Keratinocyte (primary cell): Measurements from ENCODE around the gene SLC26A8. TPM values are rescaled to one million over a fixed set of nuclear protein-coding genes. Genes with fewer than 3 reads are reported as not detected.

Experiments
- DNase-seq: peaks from one replicate; pipeline ENCODE4 v3.0.0-alpha.2; 2011; ENCODE audit warnings: low read depth, missing footprints, low spot score
- FAIRE-seq: peaks from 2 replicates; lab custom pipeline; 2011; peaks lifted over from hg19 to GRCh38; lab: Jason Lieb, UNC
- H2AFZ ChIP-seq: 2 replicates; pipeline ENCODE4 v1.6.0; 2012; ENCODE audit warnings: low read length, control low read depth, inconsistent platforms; ENCODE audit not compliant: control insufficient read depth
- H3K27ac ChIP-seq: 2 replicates; pipeline ENCODE4 v1.5.1; 2011; ENCODE audit warnings: low read length; ENCODE audit not compliant: control insufficient read depth, insufficient read depth
- H3K27me3 ChIP-seq: 3 replicates; pipeline ENCODE4 v1.6.0; 2011; ENCODE audit warnings: low read length; ENCODE audit not compliant: control insufficient read depth, insufficient read depth; ENCODE audit errors: extremely low read depth
- H3K36me3 ChIP-seq, 2 experiments: 2 replicates in 1 of 2; 3 replicates in 1 of 2; pipeline ENCODE4 v1.5.1; 2011; ENCODE audit warnings: low read length in 2 of 2, mild to moderate bottlenecking in 1 of 2; ENCODE audit not compliant: control insufficient read depth in 2 of 2, insufficient read depth in 2 of 2; ENCODE audit errors: extremely low read depth in 1 of 2
- H3K4me1 ChIP-seq: 3 replicates; pipeline ENCODE4 v1.5.1; 2011; ENCODE audit warnings: low read length; ENCODE audit not compliant: control insufficient read depth, insufficient read depth; ENCODE audit errors: extremely low read depth
- H3K4me2 ChIP-seq: 3 replicates; pipeline ENCODE4 v1.6.0; 2011; ENCODE audit warnings: low read depth, low read length; ENCODE audit not compliant: control insufficient read depth, insufficient read depth; ENCODE audit errors: extremely low read depth
- H3K4me3 ChIP-seq, 3 experiments: fragments of 200-600 bp in 1 of 3; sonication (generic) in 1 of 3; 2 replicates in 2 of 3; 3 replicates in 1 of 3; pipeline ENCODE4 v1.5.1; 2011 to 2016; ENCODE audit warnings: low read length in 3 of 3, mild to moderate bottlenecking in 3 of 3, control low read depth in 2 of 3, inconsistent platforms in 1 of 3, low read depth in 1 of 3, mixed read lengths in 1 of 3, mixed run types in 1 of 3, moderate library complexity in 1 of 3; ENCODE audit not compliant: control insufficient read depth in 2 of 3, insufficient read depth in 2 of 3; ENCODE audit errors: extremely low read depth in 1 of 3
- H3K79me2 ChIP-seq: 2 replicates; pipeline ENCODE4 v1.6.0; 2012; ENCODE audit warnings: low read length; ENCODE audit not compliant: control insufficient read depth, insufficient read depth
- H3K9ac ChIP-seq: 3 replicates; pipeline ENCODE4 v1.6.0; 2011; ENCODE audit warnings: low read length; ENCODE audit not compliant: control insufficient read depth, insufficient read depth; ENCODE audit errors: extremely low read depth
- H3K9me1 ChIP-seq: 3 replicates; pipeline ENCODE4 v1.6.0; 2011; ENCODE audit warnings: low read length; ENCODE audit not compliant: control insufficient read depth, insufficient read depth; ENCODE audit errors: extremely low read depth
- H3K9me3 ChIP-seq: 2 replicates; pipeline ENCODE4 v1.5.1; 2012; ENCODE audit warnings: low read depth, low read length; ENCODE audit not compliant: control insufficient read depth
- H4K20me1 ChIP-seq: 3 replicates; pipeline ENCODE4 v1.6.0; 2011; ENCODE audit warnings: low read length; ENCODE audit not compliant: control insufficient read depth, insufficient read depth; ENCODE audit errors: extremely low read depth
- EZH2 ChIP-seq: IDR thresholded peaks from one replicate; pipeline ENCODE4 v1.6.1; 2012; ENCODE audit warnings: inconsistent platforms, mild to moderate bottlenecking, low read length, moderate library complexity
- dilution Hi-C: fragments of 300-500 bp; cut with MboI; formaldehyde crosslinking; loops from one replicate; pipeline ENCODE4 v1.7.0; 2020; ENCODE audit warnings: low sequenced_read_pairs; ENCODE audit not compliant: extremely low pct_ligation_motif_present
- polyA minus RNA-seq, 3 experiments: library from RNA; depleted of rRNA, polyadenylated mRNA; stranded (reverse); fragments of >200 nt; gene quantifications; 1 replicate in 1 of 3; 2 replicates in 1 of 3; 3 replicates in 1 of 3; pipeline ENCODE4 v1.2.3, GENCODE V29; 2011
- polyA plus RNA-seq, 5 experiments: library from polyadenylated mRNA; depleted of rRNA in 3 of 5; stranded (reverse) in 3 of 5; stranded (forward) in 1 of 5; unstranded in 1 of 5; fragments of >200 nt; gene quantifications; 1 replicate in 1 of 5; 2 replicates in 3 of 5; 3 replicates in 1 of 5; pipeline versions ENCODE4 v1.2.1 to v1.2.3, GENCODE V29; 2011 to 2012; ENCODE audit warnings: missing spikeins in 2 of 5, low read depth in 1 of 5, low replicate concordance in 1 of 5
- TF ChIP-seq, protein P1 (sequence below), 3 experiments: IDR thresholded peaks in 1 of 3; conservative IDR thresholded peaks in 1 of 3; optimal IDR thresholded peaks in 1 of 3; 2 replicates in 2 of 3; 3 replicates in 1 of 3; pipeline versions ENCODE3 to v1.5.1; 2011; ENCODE audit warnings: low read length in 3 of 3, mild to moderate bottlenecking in 3 of 3, moderate library complexity in 2 of 3, control low read depth in 1 of 3, inconsistent platforms in 1 of 3; ENCODE audit not compliant: insufficient read depth in 2 of 3; ENCODE audit errors: extremely low read depth in 1 of 3

SLC26A8 gene, protein sequence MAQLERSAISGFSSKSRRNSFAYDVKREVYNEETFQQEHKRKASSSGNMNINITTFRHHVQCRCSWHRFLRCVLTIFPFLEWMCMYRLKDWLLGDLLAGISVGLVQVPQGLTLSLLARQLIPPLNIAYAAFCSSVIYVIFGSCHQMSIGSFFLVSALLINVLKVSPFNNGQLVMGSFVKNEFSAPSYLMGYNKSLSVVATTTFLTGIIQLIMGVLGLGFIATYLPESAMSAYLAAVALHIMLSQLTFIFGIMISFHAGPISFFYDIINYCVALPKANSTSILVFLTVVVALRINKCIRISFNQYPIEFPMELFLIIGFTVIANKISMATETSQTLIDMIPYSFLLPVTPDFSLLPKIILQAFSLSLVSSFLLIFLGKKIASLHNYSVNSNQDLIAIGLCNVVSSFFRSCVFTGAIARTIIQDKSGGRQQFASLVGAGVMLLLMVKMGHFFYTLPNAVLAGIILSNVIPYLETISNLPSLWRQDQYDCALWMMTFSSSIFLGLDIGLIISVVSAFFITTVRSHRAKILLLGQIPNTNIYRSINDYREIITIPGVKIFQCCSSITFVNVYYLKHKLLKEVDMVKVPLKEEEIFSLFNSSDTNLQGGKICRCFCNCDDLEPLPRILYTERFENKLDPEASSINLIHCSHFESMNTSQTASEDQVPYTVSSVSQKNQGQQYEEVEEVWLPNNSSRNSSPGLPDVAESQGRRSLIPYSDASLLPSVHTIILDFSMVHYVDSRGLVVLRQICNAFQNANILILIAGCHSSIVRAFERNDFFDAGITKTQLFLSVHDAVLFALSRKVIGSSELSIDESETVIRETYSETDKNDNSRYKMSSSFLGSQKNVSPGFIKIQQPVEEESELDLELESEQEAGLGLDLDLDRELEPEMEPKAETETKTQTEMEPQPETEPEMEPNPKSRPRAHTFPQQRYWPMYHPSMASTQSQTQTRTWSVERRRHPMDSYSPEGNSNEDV
- polyA plus RNA-seq (0.02 to 0.18 TPM (median 0.04 TPM) in 3 replicates), polyA minus RNA-seq (not detected in 3 replicates)
- not detected for polyA plus RNA-seq (2011; ENCODE audit: low read depth)
- not detected in 2 replicates for polyA plus RNA-seq (2011; cell fraction: cytosol; rRNA removed)
- 0.06 TPM in 1 of 2 replicates, not detected in the other for polyA plus RNA-seq (2011; cell fraction: nucleus; rRNA removed)
- not detected in 2 replicates for polyA plus RNA-seq (2012; ENCODE audit: low replicate concordance)
- not detected for polyA minus RNA-seq (2011; cell fraction: cytosol; rRNA and poly(A)+ RNA removed)
- 0.23 TPM in 1 of 2 replicates, not detected in the other for polyA minus RNA-seq (2011; cell fraction: nucleus; rRNA and poly(A)+ RNA removed)

DNA sequence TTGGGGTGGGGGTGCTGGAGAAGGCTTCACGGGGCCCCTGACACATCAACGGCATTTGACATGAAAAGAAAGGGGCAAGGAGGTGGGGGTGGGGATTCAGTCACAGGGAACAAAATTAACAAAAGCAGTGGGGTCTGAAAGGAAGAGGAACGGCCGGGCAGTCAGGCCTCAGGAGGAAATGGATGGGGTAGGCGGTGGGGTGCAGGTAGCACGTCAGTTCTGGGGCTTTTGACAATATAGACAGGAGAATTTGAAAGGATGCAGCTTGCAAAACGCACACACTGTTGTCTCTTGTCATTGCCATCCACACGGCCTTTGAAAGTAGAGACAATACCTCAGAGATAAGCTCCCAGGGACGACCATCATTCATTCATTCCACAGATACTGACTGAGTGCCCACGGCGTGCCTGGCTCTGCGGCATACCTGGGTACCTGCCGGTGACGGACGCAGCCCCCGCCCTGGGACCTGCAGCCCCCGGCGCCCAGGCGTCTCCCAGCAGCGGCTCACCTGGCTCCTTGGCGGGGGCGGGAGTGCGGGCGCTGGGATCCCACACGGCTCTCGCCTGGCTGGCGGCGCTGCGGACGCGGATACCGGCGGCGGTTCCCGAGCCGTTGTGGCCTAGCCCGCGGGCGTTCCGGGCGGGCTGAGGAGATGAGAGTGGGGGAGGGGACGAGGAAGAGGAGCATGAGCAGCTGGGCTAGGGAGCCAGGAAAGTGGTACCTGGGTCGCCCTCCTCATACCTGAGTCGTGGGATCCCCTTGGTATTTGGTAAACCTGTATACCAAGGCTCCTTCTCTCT lies at the start of gene SLC26A8:
Gene SLC26A8, minus strand, starts transcription at position 646 of the 800 bp plus-strand sequence. CDS start 4,934 bp downstream, outside the sequence.
- Histone ChIP-seq H2AFZ (peak within 1 kb of the TSS; percentile 82), H3K4me2 (peak within 1 kb of the TSS; percentile 62), H4K20me1 (no peaks in the 10 kb centered on the region), H3K9ac (peak within 1 kb of the TSS; percentile 37), H3K4me3 (peak within 1 kb of the TSS in 1 of 3 experiments; percentile 57), H3K9me1 (no peaks in the 10 kb centered on the region), H3K9me3 (no peaks in the 10 kb centered on the region), H3K4me1 (peaks cover 4% of the 10 kb centered on the region), H3K79me2 (peaks cover 15% of the 10 kb centered on the region), H3K27ac (no peak within 1 kb of the TSS), H3K27me3 (no peaks in the 10 kb centered on the region), H3K36me3 (no peaks in the 10 kb centered on the region)
- no peak for FAIRE-seq
- no peak for DNase-seq
- no peak for TF ChIP-seq EZH2
- TF ChIP-seq, protein P1, sequence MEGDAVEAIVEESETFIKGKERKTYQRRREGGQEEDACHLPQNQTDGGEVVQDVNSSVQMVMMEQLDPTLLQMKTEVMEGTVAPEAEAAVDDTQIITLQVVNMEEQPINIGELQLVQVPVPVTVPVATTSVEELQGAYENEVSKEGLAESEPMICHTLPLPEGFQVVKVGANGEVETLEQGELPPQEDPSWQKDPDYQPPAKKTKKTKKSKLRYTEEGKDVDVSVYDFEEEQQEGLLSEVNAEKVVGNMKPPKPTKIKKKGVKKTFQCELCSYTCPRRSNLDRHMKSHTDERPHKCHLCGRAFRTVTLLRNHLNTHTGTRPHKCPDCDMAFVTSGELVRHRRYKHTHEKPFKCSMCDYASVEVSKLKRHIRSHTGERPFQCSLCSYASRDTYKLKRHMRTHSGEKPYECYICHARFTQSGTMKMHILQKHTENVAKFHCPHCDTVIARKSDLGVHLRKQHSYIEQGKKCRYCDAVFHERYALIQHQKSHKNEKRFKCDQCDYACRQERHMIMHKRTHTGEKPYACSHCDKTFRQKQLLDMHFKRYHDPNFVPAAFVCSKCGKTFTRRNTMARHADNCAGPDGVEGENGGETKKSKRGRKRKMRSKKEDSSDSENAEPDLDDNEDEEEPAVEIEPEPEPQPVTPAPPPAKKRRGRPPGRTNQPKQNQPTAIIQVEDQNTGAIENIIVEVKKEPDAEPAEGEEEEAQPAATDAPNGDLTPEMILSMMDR (optimal IDR thresholded peaks at IDR 0.05 in 1 of 3, IDR thresholded peaks at IDR 0.05 in 1 of 3, conservative IDR thresholded peaks at IDR 0.05 in 1 of 3; ENCODE audit: extremely low read depth in 1 of 3, insufficient read depth in 2 of 3, low read length in 3 of 3): no peak
- dilution Hi-C loops: no loop called here

DNA sequence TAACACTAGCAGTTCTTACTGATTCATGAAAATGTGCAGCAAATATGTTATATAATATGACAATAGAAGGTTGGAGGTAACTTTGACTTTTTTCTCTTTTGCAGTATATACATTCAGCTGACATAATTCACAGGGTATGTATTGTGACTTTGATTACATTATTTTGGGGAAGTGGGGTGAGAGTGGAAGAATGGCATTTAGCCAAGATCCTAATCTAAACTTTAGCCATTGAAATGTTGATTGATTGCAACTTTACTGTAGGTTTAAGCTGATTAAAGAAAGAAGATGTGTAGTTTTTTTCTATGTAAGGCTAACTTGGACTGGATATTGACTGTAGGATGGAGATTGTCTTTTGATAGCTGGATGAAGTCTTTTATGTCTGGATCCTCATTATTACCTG lies 49.1 kb upstream of the SLC26A8 start:
- Histone ChIP-seq H3K9me3 (no peaks in the 10 kb centered on the region), H3K9ac (no peak overlapping the region), H3K4me2 (no peak overlapping the region), H3K9me1 (no peaks in the 10 kb centered on the region), H3K4me3 (no peak overlapping the region), H2AFZ (no peak overlapping the region), H3K27ac (no peak overlapping the region), H3K36me3 (peaks cover 3 to 8% of the 10 kb centered on the region in 2 experiments), H4K20me1 (no peaks in the 10 kb centered on the region), H3K79me2 (peaks cover 37% of the 10 kb centered on the region), H3K4me1 (no peaks in the 10 kb centered on the region), H3K27me3 (no peaks in the 10 kb centered on the region)
- FAIRE-seq (no peak), DNase-seq (no peak)
- dilution Hi-C loops: no loop called here
- TF ChIP-seq, protein P1 (optimal IDR thresholded peaks at IDR 0.05 in 1 of 3, IDR thresholded peaks at IDR 0.05 in 1 of 3, conservative IDR thresholded peaks at IDR 0.05 in 1 of 3; ENCODE audit: extremely low read depth in 1 of 3, insufficient read depth in 2 of 3, low read length in 3 of 3): peak in 1 of 3 experiments; percentile 10
- no peak for TF ChIP-seq EZH2
